ENCODE results near the gene GTF2F2. TPM values are rescaled to one million over a fixed set of nuclear protein-coding genes. Genes with fewer than 3 reads are reported as not detected.

GTF2F2 gene
- polyA plus RNA-seq, 1 donor (not counting 4 experiments of a cell fraction or from before 2014, with no cell fraction given), result 55.5 TPM

DNA sequence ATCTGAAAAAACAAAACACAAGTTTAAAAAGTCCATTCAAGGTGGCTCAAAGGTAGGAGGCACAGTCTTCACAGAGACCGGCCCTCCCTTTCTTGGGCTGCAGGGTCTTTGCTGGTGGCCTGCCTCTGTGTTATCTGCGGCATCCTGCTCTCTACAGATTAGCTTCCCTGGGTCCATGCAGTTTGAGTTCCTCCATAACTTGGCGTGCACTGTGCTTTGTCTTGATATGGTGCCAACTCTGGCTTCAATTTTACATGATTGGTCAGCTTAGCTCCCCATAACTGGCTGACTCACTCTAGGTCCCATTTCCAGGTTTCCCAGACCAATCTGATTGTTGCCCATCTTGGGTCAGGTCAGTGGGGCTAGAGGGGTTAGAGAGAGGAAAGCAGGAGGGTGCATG, 178.9 kb downstream of the GTF2F2 start:
- dilution Hi-C loops (cut with MboI; ENCODE audit: extremely low pct_ligation_motif_present, low sequenced_read_pairs), result no loop called here
- H2AFZ ChIP-seq (ENCODE audit: control insufficient read depth, low read length), result no peak overlapping the region
- no peaks in the 10 kb centered on the region for H3K9me3 ChIP-seq (ENCODE audit: control insufficient read depth, low read depth, low read length)
- H4K20me1 ChIP-seq (ENCODE audit: control insufficient read depth, extremely low read depth, insufficient read depth, low read length), result no peaks in the 10 kb centered on the region
- TF ChIP-seq, protein P1, sequence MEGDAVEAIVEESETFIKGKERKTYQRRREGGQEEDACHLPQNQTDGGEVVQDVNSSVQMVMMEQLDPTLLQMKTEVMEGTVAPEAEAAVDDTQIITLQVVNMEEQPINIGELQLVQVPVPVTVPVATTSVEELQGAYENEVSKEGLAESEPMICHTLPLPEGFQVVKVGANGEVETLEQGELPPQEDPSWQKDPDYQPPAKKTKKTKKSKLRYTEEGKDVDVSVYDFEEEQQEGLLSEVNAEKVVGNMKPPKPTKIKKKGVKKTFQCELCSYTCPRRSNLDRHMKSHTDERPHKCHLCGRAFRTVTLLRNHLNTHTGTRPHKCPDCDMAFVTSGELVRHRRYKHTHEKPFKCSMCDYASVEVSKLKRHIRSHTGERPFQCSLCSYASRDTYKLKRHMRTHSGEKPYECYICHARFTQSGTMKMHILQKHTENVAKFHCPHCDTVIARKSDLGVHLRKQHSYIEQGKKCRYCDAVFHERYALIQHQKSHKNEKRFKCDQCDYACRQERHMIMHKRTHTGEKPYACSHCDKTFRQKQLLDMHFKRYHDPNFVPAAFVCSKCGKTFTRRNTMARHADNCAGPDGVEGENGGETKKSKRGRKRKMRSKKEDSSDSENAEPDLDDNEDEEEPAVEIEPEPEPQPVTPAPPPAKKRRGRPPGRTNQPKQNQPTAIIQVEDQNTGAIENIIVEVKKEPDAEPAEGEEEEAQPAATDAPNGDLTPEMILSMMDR (optimal IDR thresholded peaks at IDR 0.05 in 1 of 3, IDR thresholded peaks at IDR 0.05 in 1 of 3, conservative IDR thresholded peaks at IDR 0.05 in 1 of 3; ENCODE audit: extremely low read depth in 1 of 3, insufficient read depth in 2 of 3, low read length in 3 of 3), result no peak
- TF ChIP-seq EZH2 (IDR thresholded peaks at IDR 0.05; ENCODE audit: low read length), result no peak
- no peaks in the 10 kb centered on the region for H3K4me1 ChIP-seq (ENCODE audit: control insufficient read depth, extremely low read depth, insufficient read depth, low read length)
- no peaks in the 10 kb centered on the region for H3K79me2 ChIP-seq (ENCODE audit: control insufficient read depth, insufficient read depth, low read length)
- H3K9me1 ChIP-seq (ENCODE audit: control insufficient read depth, extremely low read depth, insufficient read depth, low read length), result peaks cover 2% of the 10 kb centered on the region
- FAIRE-seq (no peak), DNase-seq (ENCODE audit: low read depth, low spot score) (no peak)
- H3K27ac ChIP-seq (ENCODE audit: control insufficient read depth, insufficient read depth, low read length), result no peak overlapping the region
- H3K9ac ChIP-seq (ENCODE audit: control insufficient read depth, extremely low read depth, insufficient read depth, low read length), result no peak overlapping the region
- H3K36me3 ChIP-seq (ENCODE audit: control insufficient read depth in 2 of 2, extremely low read depth in 1 of 2, insufficient read depth in 2 of 2, low read length in 2 of 2), result peaks cover 0 to 1% of the 10 kb centered on the region in 2 experiments
- H3K4me3 ChIP-seq (ENCODE audit: control insufficient read depth in 2 of 3, extremely low read depth in 1 of 3, insufficient read depth in 2 of 3, low read depth in 1 of 3, low read length in 3 of 3), result no peak overlapping the region
- no peaks in the 10 kb centered on the region for H3K27me3 ChIP-seq (ENCODE audit: control insufficient read depth, extremely low read depth, insufficient read depth, low read length)
- H3K4me2 ChIP-seq (ENCODE audit: control insufficient read depth, extremely low read depth, insufficient read depth, low read depth, low read length), result no peak overlapping the region

DNA sequence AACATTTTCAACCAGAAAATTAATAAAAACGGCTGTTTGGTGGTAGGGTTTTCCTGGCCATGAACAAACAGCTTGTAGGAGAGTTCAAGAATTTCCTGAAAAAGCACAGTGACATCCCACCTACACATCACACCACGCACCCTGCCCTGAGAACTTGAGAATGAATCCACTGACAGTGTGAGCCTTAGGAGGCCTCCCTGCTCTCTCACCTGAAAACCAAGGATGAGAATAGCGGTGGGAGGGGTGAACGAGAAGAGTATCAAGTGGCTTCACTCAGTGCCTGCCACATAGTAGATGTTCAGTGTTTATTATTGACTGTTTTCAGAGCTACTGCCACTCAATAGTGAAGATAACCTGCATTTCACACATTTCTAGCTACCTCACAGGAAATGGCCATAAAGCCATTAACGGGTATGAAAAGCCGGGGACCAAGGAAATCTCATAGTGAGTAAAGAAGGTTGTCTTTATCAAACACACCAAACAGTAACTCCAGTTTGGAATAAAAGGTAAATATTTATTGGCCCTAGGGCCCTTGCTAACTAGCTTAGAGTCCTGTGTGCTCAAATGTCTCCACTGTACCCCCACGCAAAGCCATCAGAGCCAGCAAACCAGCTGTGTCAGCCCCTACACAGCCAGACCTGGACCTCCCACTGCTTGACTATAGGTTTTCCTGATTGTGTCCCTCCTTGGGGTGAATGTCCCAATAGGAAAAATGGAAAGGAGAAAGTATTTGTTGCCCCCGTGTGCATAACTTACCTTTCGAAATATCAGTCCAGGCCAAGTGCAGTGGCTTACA, 180.1 kb downstream of the GTF2F2 start:
- dilution Hi-C loops (cut with MboI; ENCODE audit: extremely low pct_ligation_motif_present, low sequenced_read_pairs), result no loop called here
- FAIRE-seq, result no peak

More for the DNA sequence above, 180.1 kb downstream of the GTF2F2 start:
- Histone ChIP-seq H3K9me1 (ENCODE audit: control insufficient read depth, extremely low read depth, insufficient read depth, low read length) (peaks cover 2% of the 10 kb centered on the region), H3K79me2 (ENCODE audit: control insufficient read depth, insufficient read depth, low read length) (no peaks in the 10 kb centered on the region), H3K4me2 (ENCODE audit: control insufficient read depth, extremely low read depth, insufficient read depth, low read depth, low read length) (no peak overlapping the region), H3K36me3 (ENCODE audit: control insufficient read depth in 2 of 2, extremely low read depth in 1 of 2, insufficient read depth in 2 of 2, low read length in 2 of 2) (peaks cover 0 to 1% of the 10 kb centered on the region in 2 experiments), H4K20me1 (ENCODE audit: control insufficient read depth, extremely low read depth, insufficient read depth, low read length) (no peaks in the 10 kb centered on the region), H3K4me1 (ENCODE audit: control insufficient read depth, extremely low read depth, insufficient read depth, low read length) (no peaks in the 10 kb centered on the region), H3K27me3 (ENCODE audit: control insufficient read depth, extremely low read depth, insufficient read depth, low read length) (no peaks in the 10 kb centered on the region), H3K27ac (ENCODE audit: control insufficient read depth, insufficient read depth, low read length) (no peak overlapping the region), H3K9me3 (ENCODE audit: control insufficient read depth, low read depth, low read length) (no peaks in the 10 kb centered on the region), H3K9ac (ENCODE audit: control insufficient read depth, extremely low read depth, insufficient read depth, low read length) (no peak overlapping the region), H3K4me3 (ENCODE audit: control insufficient read depth in 2 of 3, extremely low read depth in 1 of 3, insufficient read depth in 2 of 3, low read depth in 1 of 3, low read length in 3 of 3) (no peak overlapping the region), H2AFZ (ENCODE audit: control insufficient read depth, low read length) (no peak overlapping the region)
- no peak for TF ChIP-seq EZH2 (IDR thresholded peaks at IDR 0.05; ENCODE audit: low read length)
- TF ChIP-seq, protein P1 (optimal IDR thresholded peaks at IDR 0.05 in 1 of 3, IDR thresholded peaks at IDR 0.05 in 1 of 3, conservative IDR thresholded peaks at IDR 0.05 in 1 of 3; ENCODE audit: extremely low read depth in 1 of 3, insufficient read depth in 2 of 3, low read length in 3 of 3), result no peak
- DNase-seq (ENCODE audit: low read depth, low spot score), result no peak
